HepG2 (cell line): ENCODE results near the gene WNT7A. TPM values are rescaled to one million over a fixed set of nuclear protein-coding genes. Genes with fewer than 3 reads are reported as not detected.

Experiments
- ARNT2 ChIP-seq: sonication (generic); formaldehyde crosslinking; IDR thresholded peaks from 2 replicates; pipeline ENCODE4 v1.8.0; 2022; ENCODE audit warnings: mild to moderate bottlenecking, low read depth, missing genetic modification reagents, moderate library complexity
- CBX1 ChIP-seq: IDR thresholded peaks from one replicate; pipeline ENCODE4 v1.6.1; 2016; ENCODE audit warnings: antibody characterized with exemption, low read depth
- CREM ChIP-seq, 2 experiments: sonication (generic) in 1 of 2; formaldehyde crosslinking in 1 of 2; IDR thresholded peaks; 2 replicates each; pipeline versions ENCODE4 v1.4.0 to v1.6.1; 2016 to 2020; ENCODE audit warnings: antibody characterized with exemption in 1 of 2, mild to moderate bottlenecking in 1 of 2, missing genetic modification reagents in 1 of 2
- KLF11 ChIP-seq: IDR thresholded peaks from 2 replicates; pipeline ENCODE4 v1.6.1; 2016; ENCODE audit warnings: missing compliant biosample characterization
- MATR3 ChIP-seq: sonication (generic); formaldehyde crosslinking; IDR thresholded peaks from 2 replicates; pipeline ENCODE4 v1.4.0; 2020; ENCODE audit warnings: missing genetic modification reagents
- MIER2 ChIP-seq: IDR thresholded peaks from 2 replicates; pipeline ENCODE4 v1.6.1; 2016; ENCODE audit warnings: missing biosample characterization, missing genetic modification reagents
- PREB ChIP-seq: sonication (generic); formaldehyde crosslinking; IDR thresholded peaks from 2 replicates; pipeline ENCODE4 v1.4.0; 2020; ENCODE audit warnings: missing genetic modification reagents
- RFXAP ChIP-seq: sonication (generic); formaldehyde crosslinking; IDR thresholded peaks from 2 replicates; pipeline ENCODE4 v1.4.0; 2020; ENCODE audit warnings: missing genetic modification reagents, borderline replicate concordance
- TBX2 ChIP-seq: sonication (generic); formaldehyde crosslinking; IDR thresholded peaks from 2 replicates; pipeline ENCODE4 v1.5.0; 2020; ENCODE audit warnings: missing genetic modification reagents, mild to moderate bottlenecking, borderline replicate concordance
- ZMYM2 ChIP-seq: sonication (generic); formaldehyde crosslinking; IDR thresholded peaks from 2 replicates; pipeline ENCODE4 v1.8.0; 2022; ENCODE audit warnings: mild to moderate bottlenecking, missing genetic modification reagents
- ZNF446 ChIP-seq: sonication (generic); formaldehyde crosslinking; IDR thresholded peaks from 2 replicates; pipeline ENCODE4 v1.5.0; 2020; ENCODE audit warnings: mild to moderate bottlenecking, missing genetic modification reagents
- ZNF709 ChIP-seq: sonication (generic); formaldehyde crosslinking; IDR thresholded peaks from 2 replicates; pipeline ENCODE4 v1.5.0; 2020; ENCODE audit warnings: mild to moderate bottlenecking, missing genetic modification reagents
- ZZZ3 ChIP-seq: sonication (generic); formaldehyde crosslinking; IDR thresholded peaks from 2 replicates; pipeline ENCODE4 v1.4.0; 2020; ENCODE audit warnings: missing genetic modification reagents, mild to moderate bottlenecking, borderline replicate concordance
- polyA plus RNA-seq, 8 experiments: library from polyadenylated mRNA; depleted of rRNA in 3 of 8; stranded (reverse) in 7 of 8; unstranded in 1 of 8; fragments of >200 nt; fragmentation: Illumina TruSeq in 4 of 8; extraction: Trizol in 4 of 8; gene quantifications; 2 replicates each; pipeline versions ENCODE4 v1.2.1 to v1.2.3, GENCODE V29; 2011 to 2016; ENCODE audit warnings: low read depth in 4 of 8, missing spikeins in 1 of 8, mixed read lengths in 1 of 8; ENCODE audit not compliant: insufficient read depth in 1 of 8
- total RNA-seq, 5 experiments: library from RNA; depleted of rRNA; stranded (reverse); fragments of >200 nt; fragmentation: Illumina TruSeq; extraction: Trizol; gene quantifications; 2 replicates each; pipeline ENCODE4 v1.2.3, GENCODE V29; 2016; ENCODE audit warnings: low read depth in 1 of 5
- TF ChIP-seq, protein P1 (sequence below): sonication (generic); formaldehyde crosslinking; IDR thresholded peaks from 2 replicates; pipeline ENCODE4 v1.4.0; 2020; ENCODE audit warnings: mild to moderate bottlenecking, missing genetic modification reagents, borderline replicate concordance
- TF ChIP-seq, protein P2 (sequence below): sonication (generic); formaldehyde crosslinking; IDR thresholded peaks from 2 replicates; pipeline ENCODE4 v1.4.0; 2020; ENCODE audit warnings: missing genetic modification reagents, borderline replicate concordance
- TF ChIP-seq, protein P3 (sequence below): sonication (generic); formaldehyde crosslinking; IDR thresholded peaks from 2 replicates; pipeline ENCODE4 v1.4.0; 2020; ENCODE audit warnings: missing genetic modification reagents
- TF ChIP-seq, protein P4 (sequence below): sonication (generic); formaldehyde crosslinking; IDR thresholded peaks from 2 replicates; pipeline ENCODE4 v1.4.0; 2020; ENCODE audit warnings: mild to moderate bottlenecking, missing genetic modification reagents

The WNT7A gene
- total and polyA plus RNA-seq, 2 of the 13 experiments (the other 11 are each of a cell fraction or from before 2014, with no cell fraction given): not detected

GRCh38 chr3:13895155-13896105 lies 15.6 kb upstream of the WNT7A start (continued):
- TF ChIP-seq ARNT2 (no peak), ZMYM2 (CRISPR knock-in tag) (no peak), ZNF709 (no peak), MATR3 (no peak), CBX1 (no peak), CREM (IDR thresholded peaks at IDR 0.05) (no peak), CREM (CRISPR knock-in tag; IDR thresholded peaks at IDR 0.05) (no peak), PREB (CRISPR knock-in tag) (no peak), KLF11 (CRISPR knock-in tag) (no peak), TBX2 (CRISPR knock-in tag) (no peak), MIER2 (no peak), ZNF446 (no peak), RFXAP (CRISPR knock-in tag) (no peak), ZZZ3 (CRISPR knock-in tag) (no peak)
- TF ChIP-seq, protein P1, sequence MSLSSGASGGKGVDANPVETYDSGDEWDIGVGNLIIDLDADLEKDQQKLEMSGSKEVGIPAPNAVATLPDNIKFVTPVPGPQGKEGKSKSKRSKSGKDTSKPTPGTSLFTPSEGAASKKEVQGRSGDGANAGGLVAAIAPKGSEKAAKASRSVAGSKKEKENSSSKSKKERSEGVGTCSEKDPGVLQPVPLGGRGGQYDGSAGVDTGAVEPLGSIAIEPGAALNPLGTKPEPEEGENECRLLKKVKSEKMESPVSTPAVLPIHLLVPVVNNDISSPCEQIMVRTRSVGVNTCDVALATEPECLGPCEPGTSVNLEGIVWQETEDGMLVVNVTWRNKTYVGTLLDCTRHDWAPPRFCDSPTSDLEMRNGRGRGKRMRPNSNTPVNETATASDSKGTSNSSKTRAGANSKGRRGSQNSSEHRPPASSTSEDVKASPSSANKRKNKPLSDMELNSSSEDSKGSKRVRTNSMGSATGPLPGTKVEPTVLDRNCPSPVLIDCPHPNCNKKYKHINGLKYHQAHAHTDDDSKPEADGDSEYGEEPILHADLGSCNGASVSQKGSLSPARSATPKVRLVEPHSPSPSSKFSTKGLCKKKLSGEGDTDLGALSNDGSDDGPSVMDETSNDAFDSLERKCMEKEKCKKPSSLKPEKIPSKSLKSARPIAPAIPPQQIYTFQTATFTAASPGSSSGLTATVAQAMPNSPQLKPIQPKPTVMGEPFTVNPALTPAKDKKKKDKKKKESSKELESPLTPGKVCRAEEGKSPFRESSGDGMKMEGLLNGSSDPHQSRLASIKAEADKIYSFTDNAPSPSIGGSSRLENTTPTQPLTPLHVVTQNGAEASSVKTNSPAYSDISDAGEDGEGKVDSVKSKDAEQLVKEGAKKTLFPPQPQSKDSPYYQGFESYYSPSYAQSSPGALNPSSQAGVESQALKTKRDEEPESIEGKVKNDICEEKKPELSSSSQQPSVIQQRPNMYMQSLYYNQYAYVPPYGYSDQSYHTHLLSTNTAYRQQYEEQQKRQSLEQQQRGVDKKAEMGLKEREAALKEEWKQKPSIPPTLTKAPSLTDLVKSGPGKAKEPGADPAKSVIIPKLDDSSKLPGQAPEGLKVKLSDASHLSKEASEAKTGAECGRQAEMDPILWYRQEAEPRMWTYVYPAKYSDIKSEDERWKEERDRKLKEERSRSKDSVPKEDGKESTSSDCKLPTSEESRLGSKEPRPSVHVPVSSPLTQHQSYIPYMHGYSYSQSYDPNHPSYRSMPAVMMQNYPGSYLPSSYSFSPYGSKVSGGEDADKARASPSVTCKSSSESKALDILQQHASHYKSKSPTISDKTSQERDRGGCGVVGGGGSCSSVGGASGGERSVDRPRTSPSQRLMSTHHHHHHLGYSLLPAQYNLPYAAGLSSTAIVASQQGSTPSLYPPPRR (CRISPR knock-in tag): no peak
- TF ChIP-seq, protein P2, sequence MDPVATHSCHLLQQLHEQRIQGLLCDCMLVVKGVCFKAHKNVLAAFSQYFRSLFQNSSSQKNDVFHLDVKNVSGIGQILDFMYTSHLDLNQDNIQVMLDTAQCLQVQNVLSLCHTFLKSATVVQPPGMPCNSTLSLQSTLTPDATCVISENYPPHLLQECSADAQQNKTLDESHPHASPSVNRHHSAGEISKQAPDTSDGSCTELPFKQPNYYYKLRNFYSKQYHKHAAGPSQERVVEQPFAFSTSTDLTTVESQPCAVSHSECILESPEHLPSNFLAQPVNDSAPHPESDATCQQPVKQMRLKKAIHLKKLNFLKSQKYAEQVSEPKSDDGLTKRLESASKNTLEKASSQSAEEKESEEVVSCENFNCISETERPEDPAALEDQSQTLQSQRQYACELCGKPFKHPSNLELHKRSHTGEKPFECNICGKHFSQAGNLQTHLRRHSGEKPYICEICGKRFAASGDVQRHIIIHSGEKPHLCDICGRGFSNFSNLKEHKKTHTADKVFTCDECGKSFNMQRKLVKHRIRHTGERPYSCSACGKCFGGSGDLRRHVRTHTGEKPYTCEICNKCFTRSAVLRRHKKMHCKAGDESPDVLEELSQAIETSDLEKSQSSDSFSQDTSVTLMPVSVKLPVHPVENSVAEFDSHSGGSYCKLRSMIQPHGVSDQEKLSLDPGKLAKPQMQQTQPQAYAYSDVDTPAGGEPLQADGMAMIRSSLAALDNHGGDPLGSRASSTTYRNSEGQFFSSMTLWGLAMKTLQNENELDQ: no peak
- TF ChIP-seq, protein P3, sequence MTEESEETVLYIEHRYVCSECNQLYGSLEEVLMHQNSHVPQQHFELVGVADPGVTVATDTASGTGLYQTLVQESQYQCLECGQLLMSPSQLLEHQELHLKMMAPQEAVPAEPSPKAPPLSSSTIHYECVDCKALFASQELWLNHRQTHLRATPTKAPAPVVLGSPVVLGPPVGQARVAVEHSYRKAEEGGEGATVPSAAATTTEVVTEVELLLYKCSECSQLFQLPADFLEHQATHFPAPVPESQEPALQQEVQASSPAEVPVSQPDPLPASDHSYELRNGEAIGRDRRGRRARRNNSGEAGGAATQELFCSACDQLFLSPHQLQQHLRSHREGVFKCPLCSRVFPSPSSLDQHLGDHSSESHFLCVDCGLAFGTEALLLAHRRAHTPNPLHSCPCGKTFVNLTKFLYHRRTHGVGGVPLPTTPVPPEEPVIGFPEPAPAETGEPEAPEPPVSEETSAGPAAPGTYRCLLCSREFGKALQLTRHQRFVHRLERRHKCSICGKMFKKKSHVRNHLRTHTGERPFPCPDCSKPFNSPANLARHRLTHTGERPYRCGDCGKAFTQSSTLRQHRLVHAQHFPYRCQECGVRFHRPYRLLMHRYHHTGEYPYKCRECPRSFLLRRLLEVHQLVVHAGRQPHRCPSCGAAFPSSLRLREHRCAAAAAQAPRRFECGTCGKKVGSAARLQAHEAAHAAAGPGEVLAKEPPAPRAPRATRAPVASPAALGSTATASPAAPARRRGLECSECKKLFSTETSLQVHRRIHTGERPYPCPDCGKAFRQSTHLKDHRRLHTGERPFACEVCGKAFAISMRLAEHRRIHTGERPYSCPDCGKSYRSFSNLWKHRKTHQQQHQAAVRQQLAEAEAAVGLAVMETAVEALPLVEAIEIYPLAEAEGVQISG (CRISPR knock-in tag): no peak
- TF ChIP-seq, protein P4, sequence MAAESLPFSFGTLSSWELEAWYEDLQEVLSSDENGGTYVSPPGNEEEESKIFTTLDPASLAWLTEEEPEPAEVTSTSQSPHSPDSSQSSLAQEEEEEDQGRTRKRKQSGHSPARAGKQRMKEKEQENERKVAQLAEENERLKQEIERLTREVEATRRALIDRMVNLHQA: no peak
